Adipocyte (in vitro differentiated cells): Measurements from ENCODE around the gene ZNF823.

Source experiments
- DNase-seq: peaks from one replicate; pipeline ENCODE4 v3.0.0-alpha.2; 2015; ENCODE audit warnings: low read depth
- H3K27me3 ChIP-seq: replicated peaks from 2 replicates; pipeline ENCODE4 v1.7.0; 2013; ENCODE audit warnings: mild to moderate bottlenecking, low read length, moderate library complexity; ENCODE audit not compliant: control insufficient read depth, insufficient read depth
- H3K36me3 ChIP-seq: 2 replicates; pipeline ENCODE4 v1.7.0; 2013; ENCODE audit warnings: low read length, mild to moderate bottlenecking, moderate library complexity; ENCODE audit not compliant: control insufficient read depth, insufficient read depth, severe bottlenecking
- H3K4me1 ChIP-seq: 2 replicates; pipeline ENCODE4 v1.7.0; 2013; ENCODE audit warnings: mild to moderate bottlenecking, low read length, moderate library complexity; ENCODE audit not compliant: control insufficient read depth, insufficient read depth
- H3K4me3 ChIP-seq: 2 replicates; pipeline ENCODE4 v1.7.0; 2013; ENCODE audit warnings: mild to moderate bottlenecking, low read length, moderate library complexity
- H3K9ac ChIP-seq: 2 replicates; pipeline ENCODE4 v1.7.0; 2013; ENCODE audit warnings: mild to moderate bottlenecking, low read length, moderate library complexity
- H3K9me3 ChIP-seq: 2 replicates; pipeline ENCODE4 v1.7.0; 2013; ENCODE audit warnings: mild to moderate bottlenecking, low read length, moderate library complexity; ENCODE audit not compliant: control insufficient read depth

The ZNF823 gene

DNA sequence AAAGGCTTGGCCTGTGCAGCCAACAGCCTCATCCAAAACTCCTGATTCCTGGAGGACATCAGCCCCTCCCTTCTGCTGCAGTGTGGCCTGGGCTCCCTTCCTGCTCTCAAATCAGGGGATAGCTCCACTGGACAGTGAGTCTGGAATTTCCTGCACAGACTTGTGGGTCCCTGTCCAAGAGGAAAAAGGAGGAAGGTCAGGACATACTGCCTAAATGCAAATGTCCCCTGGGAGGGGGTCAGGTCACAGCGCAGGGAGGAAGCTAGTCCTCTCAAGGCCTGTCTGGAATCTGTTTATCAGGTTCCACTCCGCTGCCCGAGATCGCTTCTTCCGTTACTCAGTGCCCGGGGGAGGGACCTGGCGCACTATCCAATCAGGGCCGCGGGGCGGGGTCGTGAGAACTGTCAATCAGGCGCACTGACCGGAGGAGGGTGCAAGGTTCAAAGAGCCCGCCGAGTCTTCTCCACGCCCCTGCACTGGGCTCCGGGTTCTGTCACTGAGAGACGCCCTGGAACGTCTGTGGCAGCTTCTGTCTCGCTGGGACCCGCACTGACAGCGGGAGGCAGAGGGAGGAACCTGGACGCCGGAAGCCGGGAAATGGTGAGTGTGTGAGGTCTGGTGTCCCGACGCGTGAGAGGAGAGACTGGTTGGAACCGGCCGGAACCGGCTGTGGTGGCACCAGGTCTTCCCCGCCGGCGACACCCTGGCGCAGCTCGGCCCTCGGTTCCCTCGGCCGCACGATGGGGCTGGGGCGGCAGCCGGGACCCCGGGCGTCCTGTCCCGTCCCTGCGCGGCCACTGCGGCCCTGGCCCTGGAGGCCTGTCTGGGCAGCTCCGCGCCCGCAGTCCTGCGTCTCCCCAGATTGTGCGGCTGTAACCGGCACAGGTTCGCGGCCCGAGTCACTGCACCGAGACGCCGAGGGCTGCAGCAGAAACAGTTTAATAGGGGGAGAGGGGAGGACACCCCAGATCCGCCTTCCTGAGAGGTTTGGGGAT lies 28.1 kb upstream of the ZNF823 start, which contains the start of gene ZNF441:
Gene ZNF441 (plus strand): TSS at position 404 of the 995 bp plus-strand sequence. CDS start 194 bp downstream, at position 598.
- Histone ChIP-seq H3K9ac (peak within 1 kb of the TSS; percentile 92), H3K4me1 (peaks cover 10% of the 10 kb centered on the region), H3K36me3 (no peaks in the 10 kb centered on the region), H3K4me3 (peak within 1 kb of the TSS; percentile 93), H3K27me3 (no peaks in the 10 kb centered on the region), H3K9me3 (peaks cover 23% of the 10 kb centered on the region)
- DNase-seq = peak; percentile 98

GRCh38 chr19:11763611-11764010 lies 24.9 kb upstream of the ZNF823 start:
- no peak for DNase-seq
- Histone ChIP-seq H3K9ac (no peak overlapping the region), H3K27me3 (no peaks in the 10 kb centered on the region), H3K36me3 (no peaks in the 10 kb centered on the region), H3K4me1 (peaks cover 10% of the 10 kb centered on the region), H3K4me3 (no peak overlapping the region), H3K9me3 (peaks cover 17% of the 10 kb centered on the region)

GRCh38 chr19:11763117-11763516 lies 24.4 kb upstream of the ZNF823 start:
- Histone ChIP-seq H3K4me3 (no peak overlapping the region), H3K4me1 (peaks cover 5% of the 10 kb centered on the region), H3K9me3 (peaks cover 17% of the 10 kb centered on the region), H3K36me3 (no peaks in the 10 kb centered on the region), H3K9ac (no peak overlapping the region), H3K27me3 (no peaks in the 10 kb centered on the region)
- DNase-seq = no peak

GRCh38 chr19:11759805-11760204 lies 21.1 kb upstream of the ZNF823 start:
- H3K9me3 ChIP-seq = peaks cover 44% of the 10 kb centered on the region
- H3K4me1 ChIP-seq = no peaks in the 10 kb centered on the region
- H3K27me3 ChIP-seq = no peaks in the 10 kb centered on the region
- DNase-seq = no peak
- no peak overlapping the region for H3K4me3 ChIP-seq
- H3K9ac ChIP-seq = no peak overlapping the region
- no peaks in the 10 kb centered on the region for H3K36me3 ChIP-seq

- no peak overlapping the region for H3K9ac ChIP-seq
- H3K9me3 ChIP-seq = peaks cover 51% of the 10 kb centered on the region
- H3K27me3 ChIP-seq = no peaks in the 10 kb centered on the region
- no peaks in the 10 kb centered on the region for H3K36me3 ChIP-seq
- peak overlapping the region; percentile 33 for H3K4me3 ChIP-seq
- DNase-seq = no peak
- H3K4me1 ChIP-seq = no peaks in the 10 kb centered on the region
These were observed 18.2 kb upstream of the ZNF823 start for GRCh38 chr19:11756965-11757364.

DNA sequence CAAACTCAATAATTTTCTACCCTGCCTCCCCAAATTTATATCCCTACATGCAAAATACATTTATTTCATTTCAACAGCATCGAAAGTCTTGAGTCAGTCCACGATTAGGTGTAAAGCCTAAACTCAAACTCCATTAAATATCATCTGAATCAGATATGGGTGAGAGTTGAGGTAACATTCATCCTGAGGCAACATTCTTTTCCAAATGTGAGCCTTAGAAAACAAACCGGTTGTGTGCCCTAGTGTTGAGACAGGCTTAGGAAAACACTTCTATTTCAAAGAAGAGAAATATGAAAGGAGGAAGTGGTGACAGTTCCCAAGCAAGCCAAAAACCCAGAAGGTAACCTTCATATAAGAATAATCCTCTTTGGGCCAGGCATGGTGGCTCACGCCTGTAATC lies 15.9 kb upstream of the ZNF823 start:
- Histone ChIP-seq H3K4me3 (no peak overlapping the region), H3K4me1 (no peaks in the 10 kb centered on the region), H3K9me3 (peaks cover 67% of the 10 kb centered on the region), H3K27me3 (no peaks in the 10 kb centered on the region), H3K9ac (no peak overlapping the region), H3K36me3 (no peaks in the 10 kb centered on the region)
- DNase-seq = no peak

DNA sequence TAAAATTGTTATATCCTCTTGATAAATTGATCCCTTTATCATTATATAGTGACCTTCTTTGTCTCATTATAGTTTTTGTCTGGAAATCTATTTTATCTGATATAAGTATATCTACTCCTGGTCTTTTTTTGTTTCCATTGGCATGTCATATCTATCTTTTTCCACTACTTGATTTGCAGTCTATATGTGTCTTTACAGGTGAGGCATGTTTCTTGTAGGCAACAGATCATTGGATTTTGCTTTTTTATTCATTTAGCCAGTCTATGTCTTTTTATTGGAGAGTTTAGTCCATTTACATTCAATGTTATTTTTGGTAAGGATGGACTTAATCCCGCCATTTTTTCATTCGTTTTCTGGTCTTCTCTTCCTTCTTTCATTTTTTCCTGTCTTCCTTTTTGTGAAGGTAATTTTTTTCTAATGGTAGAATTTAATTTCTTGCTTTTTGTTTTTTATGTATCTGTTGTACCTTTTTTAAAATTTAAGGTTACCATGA lies 13.5 kb upstream of the ZNF823 start:
- no peaks in the 10 kb centered on the region for H3K4me1 ChIP-seq
- H3K4me3 ChIP-seq = no peak overlapping the region
- H3K9me3 ChIP-seq = peaks cover 72% of the 10 kb centered on the region
- no peaks in the 10 kb centered on the region for H3K36me3 ChIP-seq
- H3K27me3 ChIP-seq = no peaks in the 10 kb centered on the region
- H3K9ac ChIP-seq = no peak overlapping the region
- DNase-seq = no peak

- Histone ChIP-seq H3K27me3 (no peaks in the 10 kb centered on the region), H3K4me3 (no peak overlapping the region), H3K9me3 (peaks cover 58% of the 10 kb centered on the region), H3K36me3 (no peaks in the 10 kb centered on the region), H3K9ac (no peak overlapping the region), H3K4me1 (no peaks in the 10 kb centered on the region)
- DNase-seq = no peak
These were observed 11.0 kb upstream of the ZNF823 start for GRCh38 chr19:11749751-11750150.

DNA sequence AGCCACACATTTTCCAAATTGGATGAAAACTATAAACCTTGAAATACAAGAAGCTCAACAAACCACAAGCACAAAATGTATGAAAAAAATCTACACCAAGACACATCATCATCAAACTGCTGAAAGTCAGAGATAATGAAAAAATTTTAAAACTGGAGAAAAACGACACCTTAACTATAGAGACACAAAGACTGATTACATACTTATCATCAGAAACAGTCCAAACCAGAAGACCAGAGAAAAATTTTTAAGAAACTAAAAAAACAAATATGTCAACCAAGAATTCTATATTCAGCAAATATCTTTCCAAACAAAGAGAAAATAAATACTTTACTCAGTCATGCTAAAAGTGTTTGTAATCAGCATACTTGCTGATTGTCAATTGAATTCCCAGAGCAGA lies 8.5 kb upstream of the ZNF823 start:
- Histone ChIP-seq H3K9ac (no peak overlapping the region), H3K36me3 (no peaks in the 10 kb centered on the region), H3K4me3 (no peak overlapping the region), H3K4me1 (no peaks in the 10 kb centered on the region), H3K9me3 (peaks cover 44% of the 10 kb centered on the region), H3K27me3 (no peaks in the 10 kb centered on the region)
- no peak for DNase-seq

DNA sequence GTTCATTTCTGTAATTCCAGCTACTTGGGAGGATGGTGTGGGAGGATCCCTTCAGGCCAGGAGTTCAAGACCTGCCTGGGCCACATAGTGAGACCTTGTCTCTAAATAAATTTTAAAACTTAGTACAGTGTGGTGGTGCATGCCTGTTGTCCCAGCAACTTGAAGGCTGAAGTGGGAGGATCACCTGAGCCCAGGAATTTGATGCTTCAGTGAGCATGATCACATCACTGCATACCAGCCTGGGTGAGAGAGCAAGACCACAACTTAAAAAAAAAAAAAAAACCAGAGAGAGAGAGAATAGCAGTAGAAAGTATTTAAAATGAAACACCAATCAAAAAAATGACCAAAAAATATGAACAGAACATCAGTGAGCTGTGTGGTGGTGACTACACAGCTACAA lies 7.1 kb upstream of the ZNF823 start:
- Histone ChIP-seq H3K4me3 (no peak overlapping the region), H3K4me1 (no peaks in the 10 kb centered on the region), H3K9me3 (peaks cover 34% of the 10 kb centered on the region), H3K36me3 (no peaks in the 10 kb centered on the region), H3K9ac (no peak overlapping the region), H3K27me3 (no peaks in the 10 kb centered on the region)
- DNase-seq = no peak

DNA sequence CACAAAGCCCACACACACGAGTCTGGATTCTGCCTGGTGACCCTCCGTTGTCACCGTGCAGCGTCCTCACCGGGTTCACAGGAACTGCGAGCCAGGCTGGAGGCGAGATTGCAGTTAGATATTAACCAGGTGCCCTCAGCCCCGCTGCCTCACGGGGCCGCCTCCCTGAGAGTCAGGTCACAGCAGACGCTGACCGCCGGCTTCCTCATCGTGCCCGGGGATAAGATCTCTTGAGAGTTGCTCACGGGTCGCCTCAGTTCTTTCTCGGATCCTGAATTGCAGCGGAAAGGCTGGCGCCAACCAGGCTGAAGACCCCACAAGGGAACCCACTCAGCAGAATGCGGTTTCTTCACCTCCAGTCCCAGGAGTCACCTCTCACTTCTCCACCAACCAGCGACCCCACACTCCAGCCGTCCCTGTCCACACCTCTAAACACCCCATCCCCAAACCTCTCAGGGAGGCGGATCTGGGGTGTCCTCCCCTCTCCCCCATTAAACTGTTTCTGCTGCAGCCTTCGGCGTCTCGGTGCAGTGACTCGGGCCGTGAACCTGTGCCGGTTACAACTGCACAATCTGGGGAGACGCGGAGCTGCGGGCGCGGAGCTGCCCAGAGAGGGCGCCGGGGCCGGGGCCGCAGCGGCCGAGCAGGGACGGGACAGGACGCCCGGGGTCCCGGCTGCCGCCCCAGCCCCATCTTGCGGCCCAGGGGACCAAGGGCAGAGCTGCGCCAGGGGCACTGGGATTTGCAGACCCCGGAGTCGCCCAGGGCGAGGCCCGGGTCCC lies 591 bp downstream of the ZNF823 start:
- H3K4me3 ChIP-seq = peak overlapping the region; percentile 95
- H3K9me3 ChIP-seq = no peaks in the 10 kb centered on the region
- peaks cover 16% of the 10 kb centered on the region for H3K4me1 ChIP-seq
- no peaks in the 10 kb centered on the region for H3K27me3 ChIP-seq
- peak overlapping the region; percentile 92 for H3K9ac ChIP-seq
- peak; percentile 67 for DNase-seq
- H3K36me3 ChIP-seq = no peaks in the 10 kb centered on the region
